CD14-positive monocyte (primary cell): ENCODE data around the gene DNAH9. TPM values are rescaled to one million over a fixed set of nuclear protein-coding genes. Genes with fewer than 3 reads are reported as not detected.

Experiments
- DNase-seq, 3 donors: peaks; one replicate each; pipeline ENCODE4 v3.0.0-alpha.2; 2011 to 2022
- H2AFZ ChIP-seq: 2 replicates; pipeline ENCODE4 v1.6.0; 2012; ENCODE audit warnings: mild to moderate bottlenecking, low read depth, low read length, inconsistent platforms; ENCODE audit not compliant: insufficient read depth, poor library complexity, severe bottlenecking
- H3K27ac ChIP-seq, 2 donors: 1 replicate in 1 of 2; 2 replicates in 1 of 2; pipeline ENCODE4 v1.5.1; 2012 to 2013; ENCODE audit warnings: low read length in 2 of 2, control low read depth in 1 of 2, inconsistent platforms in 1 of 2, low read depth in 1 of 2, mild to moderate bottlenecking in 1 of 2
- H3K27me3 ChIP-seq, 2 donors: one replicate each; pipeline versions ENCODE4 v1.6.0 to v1.6.1; 2011 to 2013; ENCODE audit warnings: low read length in 2 of 2; ENCODE audit not compliant: control insufficient read depth in 2 of 2, insufficient read depth in 2 of 2
- H3K36me3 ChIP-seq, 2 donors: replicated peaks in 1 of 2; 1 replicate in 1 of 2; 2 replicates in 1 of 2; pipeline versions ENCODE4 v1.5.1 to v1.6.1; 2012 to 2013; ENCODE audit warnings: low read length in 2 of 2, control low read depth in 1 of 2, inconsistent platforms in 1 of 2, mild to moderate bottlenecking in 1 of 2; ENCODE audit not compliant: insufficient read depth in 2 of 2, control insufficient read depth in 1 of 2
- H3K4me1 ChIP-seq, 2 donors: 1 replicate in 1 of 2; 2 replicates in 1 of 2; pipeline versions ENCODE4 v1.5.1 to v1.6.1; 2012 to 2013; ENCODE audit warnings: low read length in 2 of 2, control low read depth in 1 of 2, inconsistent platforms in 1 of 2, mild to moderate bottlenecking in 1 of 2, moderate library complexity in 1 of 2; ENCODE audit not compliant: insufficient read depth in 2 of 2, control insufficient read depth in 1 of 2
- H3K4me2 ChIP-seq: replicated peaks from 2 replicates; pipeline ENCODE3; 2012; ENCODE audit warnings: low read length, moderate library complexity, mild to moderate bottlenecking; ENCODE audit not compliant: poor library complexity, severe bottlenecking; ENCODE audit errors: extremely low read depth
- H3K4me3 ChIP-seq, 3 experiments: fragments of 200-600 bp in 1 of 3; sonication (generic) in 1 of 3; replicated peaks in 1 of 3; 1 replicate in 2 of 3; 2 replicates in 1 of 3; pipeline ENCODE4 v1.5.1; 2011 to 2013; ENCODE audit warnings: low read length in 3 of 3, mild to moderate bottlenecking in 3 of 3, control low read depth in 2 of 3, low read depth in 2 of 3, inconsistent platforms in 1 of 3, moderate library complexity in 1 of 3
- H3K79me2 ChIP-seq: 2 replicates; pipeline ENCODE4 v1.6.0; 2012; ENCODE audit warnings: mild to moderate bottlenecking, control low read depth, inconsistent platforms, low read length, moderate library complexity; ENCODE audit not compliant: insufficient read depth
- H3K9ac ChIP-seq: 2 replicates; pipeline ENCODE4 v1.6.0; 2017; ENCODE audit warnings: low read length, mild to moderate bottlenecking; ENCODE audit not compliant: insufficient read depth, poor library complexity, severe bottlenecking
- H3K9me3 ChIP-seq, 2 donors: replicated peaks in 1 of 2; 1 replicate in 1 of 2; 2 replicates in 1 of 2; pipeline versions ENCODE4 v1.5.1 to v1.6.1; 2012 to 2013; ENCODE audit warnings: low read length in 2 of 2, control low read depth in 1 of 2; ENCODE audit not compliant: control insufficient read depth in 1 of 2, insufficient read depth in 1 of 2
- H4K20me1 ChIP-seq: 2 replicates; pipeline ENCODE4 v1.6.0; 2012; ENCODE audit warnings: mild to moderate bottlenecking, low read length, control low read depth, moderate library complexity; ENCODE audit not compliant: insufficient read depth
- H3K27ac Mint-ChIP-seq, 7 donors: one replicate each; pipeline ENCODE4 v1.8.0; 2020; ENCODE audit warnings: mild to moderate bottlenecking in 7 of 7, mixed read lengths in 7 of 7, moderate library complexity in 6 of 7, inconsistent platforms in 2 of 7
- H3K27me3 Mint-ChIP-seq, 3 donors: one replicate each; pipeline ENCODE4 v1.8.0; 2021 to 2022; ENCODE audit warnings: low read depth in 3 of 3, mild to moderate bottlenecking in 3 of 3, mixed read lengths in 3 of 3, moderate library complexity in 3 of 3, inconsistent platforms in 1 of 3
- H3K36me3 Mint-ChIP-seq, 2 donors: one replicate each; pipeline ENCODE4 v1.8.0; 2020; ENCODE audit warnings: mixed read lengths in 2 of 2, inconsistent platforms in 1 of 2, mild to moderate bottlenecking in 1 of 2
- H3K4me1 Mint-ChIP-seq: one replicate; pipeline ENCODE4 v1.8.0; 2020; ENCODE audit warnings: mild to moderate bottlenecking, mixed read lengths
- H3K4me3 Mint-ChIP-seq, 2 donors: one replicate each; pipeline ENCODE4 v1.8.0; 2020; ENCODE audit warnings: mild to moderate bottlenecking in 2 of 2, mixed read lengths in 2 of 2, moderate library complexity in 1 of 2
- H3K9me3 Mint-ChIP-seq, 7 donors: one replicate each; pipeline ENCODE4 v1.8.0; 2020 to 2022; ENCODE audit warnings: mixed read lengths in 7 of 7, mild to moderate bottlenecking in 6 of 7, moderate library complexity in 6 of 7, inconsistent platforms in 2 of 7
- CTCF ChIP-seq: fragments of 200-600 bp; IDR thresholded peaks from one replicate; pipeline ENCODE4 v1.8.0; 2022; ENCODE audit warnings: antibody characterized with exemption, mild to moderate bottlenecking
- WGBS: methylation state at CpG from one replicate; pipeline ENCODE4 v1.1.5; 2013; ENCODE audit warnings: missing lambda C conversion rate; ENCODE audit not compliant: insufficient coverage; 5-methylcytosine and 5-hydroxymethylcytosine counted together
- intact Hi-C, 2 donors: fragments of 100-400 bp; cut with micrococcal nuclease; formaldehyde crosslinking; loops; one replicate each; pipeline versions ENCODE4 v1.15.0 to v1.15.1; 2023
- polyA plus RNA-seq, 3 donors: library from polyadenylated mRNA; depleted of rRNA in 1 of 3; unstranded in 2 of 3; stranded (reverse) in 1 of 3; fragments of 300-500 nt in 2 of 3; fragments of >200 nt in 1 of 3; fragmentation: Illumina TruSeq in 2 of 3; gene quantifications; 1 replicate in 2 of 3; 2 replicates in 1 of 3; pipeline ENCODE4 v1.2.3, GENCODE V29; 2012 to 2021

Gene DNAH9
- polyA plus RNA-seq, 3 donors = not detected

- DNase-seq = no peak
- WGBS = 76% methylated on average over 3 of the region's 5 CpGs
- no peak overlapping the region for H3K27ac ChIP-seq
- no peaks in the 10 kb centered on the region for H4K20me1 ChIP-seq
- H3K4me3 Mint-ChIP-seq = no peak overlapping the region
- peaks cover 0 to 25% (median 7%) of the 10 kb centered on the region in 7 donors for H3K9me3 Mint-ChIP-seq
- no peaks in the 10 kb centered on the region for H3K36me3 ChIP-seq
- H2AFZ ChIP-seq = no peak overlapping the region
- no peak overlapping the region for H3K27ac Mint-ChIP-seq
- no peaks in the 10 kb centered on the region for H3K36me3 Mint-ChIP-seq
- intact Hi-C loops = no loop called here
- no peak overlapping the region for H3K4me3 ChIP-seq
- no peak overlapping the region for H3K4me2 ChIP-seq
- H3K4me1 ChIP-seq = no peaks in the 10 kb centered on the region
- no peaks in the 10 kb centered on the region for H3K4me1 Mint-ChIP-seq
- no peaks in the 10 kb centered on the region for H3K27me3 ChIP-seq
- no peak for TF ChIP-seq CTCF
- H3K27me3 Mint-ChIP-seq = peaks cover 0 to 6% (median 4%) of the 10 kb centered on the region in 3 donors
- peaks cover 12 to 15% of the 10 kb centered on the region in 2 donors for H3K9me3 ChIP-seq
- no peaks in the 10 kb centered on the region for H3K79me2 ChIP-seq
- H3K9ac ChIP-seq = no peak overlapping the region
Measured at GRCh38 chr17:11836508-11836907, 238.2 kb downstream of the DNAH9 start.

GRCh38 chr17:11840052-11840451 is 241.8 kb downstream of the DNAH9 start:
- no peak overlapping the region for H3K27ac Mint-ChIP-seq
- intact Hi-C loops = no loop called here
- H3K4me3 ChIP-seq = no peak overlapping the region
- no peak overlapping the region for H3K4me2 ChIP-seq
- peaks cover 0 to 4% (median 0%) of the 10 kb centered on the region in 3 donors for H3K27me3 Mint-ChIP-seq
- no peak for DNase-seq
- TF ChIP-seq CTCF = no peak
- H3K9me3 Mint-ChIP-seq = peaks cover 0 to 13% (median 4%) of the 10 kb centered on the region in 7 donors
- H3K27ac ChIP-seq = no peak overlapping the region
- no CpG with 5 or more reads among the region's 2 CpGs for WGBS
- no peak overlapping the region for H2AFZ ChIP-seq
- no peak overlapping the region for H3K9ac ChIP-seq
- no peaks in the 10 kb centered on the region for H3K4me1 Mint-ChIP-seq
- no peaks in the 10 kb centered on the region for H3K79me2 ChIP-seq
- H3K27me3 ChIP-seq = no peaks in the 10 kb centered on the region
- H3K9me3 ChIP-seq = peaks cover 0 to 5% of the 10 kb centered on the region in 2 donors
- no peaks in the 10 kb centered on the region for H3K4me1 ChIP-seq
- H3K4me3 Mint-ChIP-seq = no peak overlapping the region
- no peaks in the 10 kb centered on the region for H4K20me1 ChIP-seq
- H3K36me3 Mint-ChIP-seq = no peaks in the 10 kb centered on the region
- H3K36me3 ChIP-seq = no peaks in the 10 kb centered on the region
